GM18526 (cell line): ENCODE data around the gene CLPX.

ENCODE experiments used
- POLR2A ChIP-seq: IDR thresholded peaks from 3 replicates; pipeline ENCODE4 v1.6.1; 2011; ENCODE audit not compliant: insufficient read length; ENCODE audit errors: extremely low read depth

The CLPX gene

DNA sequence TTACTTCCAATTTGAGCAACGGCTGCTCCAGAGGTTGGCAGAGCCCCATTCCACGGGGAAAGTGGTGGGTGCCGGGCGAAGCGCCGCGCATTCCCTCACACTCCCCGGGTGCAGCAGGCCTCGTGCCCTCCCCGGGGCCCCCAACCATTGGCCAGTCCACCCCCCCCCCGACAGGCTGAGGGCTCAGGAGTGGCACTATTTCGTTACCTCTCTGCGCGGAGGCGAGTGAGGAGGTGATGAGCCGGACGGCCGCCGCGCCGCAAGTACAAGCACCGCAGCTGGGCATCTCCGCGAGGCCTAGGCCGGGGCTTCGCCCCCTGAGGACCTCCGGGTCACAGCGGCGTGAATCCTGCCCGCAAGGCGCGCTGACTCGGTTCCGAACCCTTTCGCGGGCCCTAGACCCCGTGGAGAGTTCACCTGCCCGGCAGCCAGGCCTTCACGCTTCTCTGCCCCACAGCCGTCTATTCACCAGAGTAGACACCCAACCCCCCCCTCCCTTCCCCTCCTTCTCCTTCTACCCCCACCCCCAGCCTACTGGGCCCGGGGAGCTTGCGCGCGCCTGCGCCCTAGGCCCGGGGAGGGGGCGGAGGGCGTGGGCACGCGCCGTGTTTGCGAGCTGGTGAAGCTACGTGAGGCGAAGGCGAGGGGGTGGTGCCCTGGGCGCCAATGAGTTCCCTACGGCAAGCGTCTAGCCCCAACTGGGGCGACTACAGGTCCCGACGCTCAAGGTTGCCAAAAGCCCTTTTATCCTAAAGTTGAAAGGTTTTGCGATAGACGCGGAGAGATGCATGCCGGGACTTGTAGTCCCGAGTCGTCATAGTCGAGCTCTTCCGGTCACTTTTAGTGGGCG is at the start of gene CLPX:
TSS of gene CLPX (minus strand) at position 475 of the 850 bp plus-strand sequence. CDS start at position 286, 189 bp downstream.
- TF ChIP-seq POLR2A: peak; percentile 69

DNA sequence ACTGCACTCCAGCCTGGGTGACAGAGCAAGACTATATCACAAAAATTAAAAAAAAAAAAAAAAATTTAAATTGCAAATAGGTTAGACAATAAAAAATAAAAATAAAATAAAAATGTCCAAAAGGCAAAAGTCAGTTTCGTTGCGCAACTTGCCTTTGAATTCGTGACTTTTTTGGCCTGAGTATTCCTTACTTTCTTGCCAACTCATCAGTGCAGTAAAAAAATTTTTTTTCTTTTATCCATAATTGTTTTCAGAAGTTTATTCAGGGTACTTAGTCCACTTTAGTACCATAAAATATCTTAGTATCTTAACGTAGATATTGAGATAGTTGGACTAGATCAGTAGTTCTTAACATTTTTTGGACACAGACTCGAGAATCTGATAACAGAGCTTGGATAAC is 48.6 kb upstream of the CLPX start:
- no peak for TF ChIP-seq POLR2A

- TF ChIP-seq POLR2A: no peak
These were observed 47.4 kb upstream of the CLPX start for GRCh38 chr15:65232520-65232919.

DNA sequence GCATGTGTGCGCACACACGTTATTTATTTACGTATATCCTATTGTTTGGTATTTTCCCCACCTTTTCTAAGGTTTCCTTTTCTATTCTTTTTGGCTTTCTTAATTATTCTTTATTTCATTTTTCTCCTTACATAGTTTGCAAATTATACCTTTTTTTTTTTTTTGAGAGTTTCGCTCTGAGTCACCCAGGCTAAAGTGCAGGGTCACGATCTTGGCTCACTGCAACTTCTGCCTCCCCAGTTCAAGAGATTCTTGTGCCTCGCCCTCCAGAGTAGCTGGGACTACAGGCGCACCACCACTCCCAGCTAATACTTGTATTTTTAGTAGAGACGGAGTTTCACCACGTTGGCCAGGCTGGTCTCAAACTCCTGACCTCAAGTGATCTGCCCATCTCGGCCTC is 46.2 kb upstream of the CLPX start:
- TF ChIP-seq POLR2A: no peak

- no peak for TF ChIP-seq POLR2A
These were observed 41.1 kb upstream of the CLPX start for GRCh38 chr15:65226221-65226620.

DNA sequence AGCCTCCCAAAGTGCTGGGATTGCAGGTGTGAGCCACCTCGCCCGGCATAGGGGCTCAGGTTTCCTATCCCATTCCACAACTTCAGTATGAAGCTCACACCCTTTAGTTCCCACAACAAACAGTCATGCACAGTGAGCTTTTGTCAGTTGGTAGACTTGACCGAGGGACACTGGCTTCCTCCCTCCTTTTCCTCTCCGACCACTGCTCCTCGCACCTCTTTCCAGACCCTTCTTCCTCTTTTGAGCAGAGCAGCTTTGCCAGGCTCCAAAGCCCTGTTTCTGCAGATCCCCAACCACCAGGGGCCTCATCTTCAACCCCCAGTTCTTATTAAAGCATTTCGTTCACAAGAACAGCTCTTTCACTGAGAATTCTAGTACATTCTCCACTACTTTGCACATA is 38.9 kb upstream of the CLPX start:
- TF ChIP-seq POLR2A: no peak

DNA sequence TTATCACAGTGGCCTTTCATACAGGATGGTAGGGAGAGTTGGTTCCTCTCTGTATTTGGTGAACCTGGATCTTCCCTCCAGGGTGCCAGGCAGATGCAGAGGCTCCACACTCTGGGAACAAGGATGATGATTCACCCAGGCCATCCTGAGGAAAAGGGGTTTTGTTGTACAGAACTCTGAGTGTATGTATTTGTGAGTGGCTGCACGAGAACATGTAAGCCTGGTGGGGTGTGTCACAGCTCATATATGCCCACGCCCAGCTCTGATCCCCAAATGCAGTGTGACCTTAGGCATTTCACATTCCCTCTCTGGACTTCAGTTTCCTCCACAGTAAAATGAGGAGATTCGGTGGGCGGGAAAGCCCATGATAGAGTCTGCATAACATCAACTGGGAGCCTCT is 37.7 kb upstream of the CLPX start:
- TF ChIP-seq POLR2A: no peak

GRCh38 chr15:65221697-65222096 is 36.6 kb upstream of the CLPX start:
- no peak for TF ChIP-seq POLR2A

GRCh38 chr15:65219137-65219536 is 34.0 kb upstream of the CLPX start:
- TF ChIP-seq POLR2A: no peak

- no peak for TF ChIP-seq POLR2A
These were observed 32.7 kb upstream of the CLPX start for GRCh38 chr15:65217526-65218482.

DNA sequence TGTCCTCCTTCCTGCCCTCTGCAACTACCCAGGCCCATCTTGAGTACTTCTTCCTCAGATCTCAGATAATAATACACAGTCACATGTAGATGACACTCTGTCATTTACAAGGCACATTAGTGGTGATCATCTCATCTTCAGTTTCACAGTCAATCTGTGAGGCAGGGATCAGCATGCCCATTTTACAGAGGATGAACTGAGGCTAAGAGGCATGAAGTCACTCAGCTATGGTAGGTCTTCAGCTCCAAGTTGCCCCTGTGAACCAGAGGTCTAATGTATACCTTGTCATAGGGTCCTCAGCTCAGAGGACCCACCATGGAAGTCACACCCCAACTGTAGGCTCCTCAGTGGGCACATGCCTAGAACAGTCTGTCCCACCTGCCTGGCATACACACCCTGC is 30.4 kb upstream of the CLPX start:
- no peak for TF ChIP-seq POLR2A

GRCh38 chr15:65214010-65214409 is 28.9 kb upstream of the CLPX start:
- no peak for TF ChIP-seq POLR2A

DNA sequence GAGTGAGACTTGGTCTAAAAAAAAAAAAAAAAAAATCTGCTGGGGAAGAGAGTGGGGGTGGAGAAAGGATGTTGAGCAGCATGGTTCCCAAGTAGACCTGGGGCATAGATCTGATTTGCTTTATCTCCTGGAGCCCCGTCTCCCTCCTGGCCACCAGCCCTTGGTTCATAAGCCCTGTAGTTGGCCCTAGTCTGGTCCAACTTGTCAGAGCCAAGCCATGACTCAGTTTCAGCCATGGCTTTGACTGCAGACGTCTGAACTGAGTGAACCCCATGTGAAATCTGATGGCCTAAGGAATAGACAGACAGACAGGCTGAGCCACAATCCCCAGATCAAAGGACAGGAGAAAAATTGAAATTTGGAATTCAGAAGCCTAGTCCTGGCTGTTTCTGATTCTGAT is 28.1 kb upstream of the CLPX start:
- TF ChIP-seq POLR2A: no peak

DNA sequence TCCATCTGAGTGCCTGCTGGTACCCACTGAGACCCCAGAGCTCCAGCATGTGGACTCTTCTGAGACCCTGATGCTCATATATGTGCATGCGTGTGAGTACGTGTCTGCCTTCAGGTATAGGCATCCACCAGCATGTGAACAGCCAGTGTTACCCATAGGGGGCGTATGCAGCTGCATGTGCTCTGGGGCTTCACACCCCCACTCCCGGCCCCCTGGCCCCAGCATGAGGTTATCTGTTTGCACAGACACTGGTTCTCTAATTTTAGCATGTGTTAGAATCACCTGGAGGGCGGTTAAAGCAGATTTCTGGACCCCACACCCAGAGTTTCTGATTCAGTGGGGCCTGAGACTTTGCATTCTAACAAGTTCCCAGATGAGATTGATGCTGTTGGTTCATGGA is 27.0 kb upstream of the CLPX start:
- no peak for TF ChIP-seq POLR2A

GRCh38 chr15:65211482-65211982 is 26.4 kb upstream of the CLPX start:
- no peak for TF ChIP-seq POLR2A
